Endothelial cell of umbilical vein (primary cell): ENCODE measurements around the gene GRID1. TPM values are rescaled to one million over a fixed set of nuclear protein-coding genes. Genes with fewer than 3 reads are reported as not detected.

Experiments used
- BruUV-seq: library from RNA; stranded (reverse); fragments of 400-500 nt; replicated peaks from 2 replicates; lab custom pipeline; 2021; lab: Mats Ljungman, UMichigan
- CTCF ChIA-PET: fragments of 300-600, 350-600 bp; sonication (Branson Sonifier 250); formaldehyde crosslinking; loops from one replicate; lab custom pipeline; 2021; ENCODE audit warnings: antibody characterized with exemption, inconsistent platforms; lab: Charles Lee
- POLR2A ChIA-PET: fragments of 300-600, 350-600 bp; sonication (Branson Sonifier 250); formaldehyde crosslinking; loops from one replicate; lab custom pipeline; 2021; ENCODE audit warnings: antibody characterized with exemption, inconsistent platforms; lab: Charles Lee
- DNase-seq: peaks from one replicate; pipeline ENCODE4 v3.0.0-alpha.2; 2011; ENCODE audit warnings: low read depth, low spot score
- FAIRE-seq: peaks from 2 replicates; lab custom pipeline; 2011; peaks lifted over from hg19 to GRCh38; lab: Jason Lieb, UNC
- H2AFZ ChIP-seq: 2 replicates; pipeline ENCODE4 v1.6.0; 2012; ENCODE audit warnings: low read depth, low read length, control low read depth, inconsistent platforms
- H3K27ac ChIP-seq: 2 replicates; pipeline ENCODE4 v1.5.1; 2011; ENCODE audit warnings: low read depth, mild to moderate bottlenecking, control low read depth, low read length, moderate library complexity; ENCODE audit not compliant: insufficient read depth
- H3K27me3 ChIP-seq, 2 experiments: 2 replicates each; pipeline versions ENCODE4 v1.6.0 to v1.6.1; 2011; ENCODE audit warnings: low read length in 2 of 2, mixed read lengths in 1 of 2; ENCODE audit not compliant: control insufficient read depth in 2 of 2, insufficient read depth in 2 of 2
- H3K36me3 ChIP-seq, 2 experiments: 2 replicates in 1 of 2; 3 replicates in 1 of 2; pipeline ENCODE4 v1.5.1; 2011; ENCODE audit warnings: low read length in 2 of 2, mild to moderate bottlenecking in 1 of 2, moderate library complexity in 1 of 2; ENCODE audit not compliant: control insufficient read depth in 2 of 2, insufficient read depth in 2 of 2; ENCODE audit errors: extremely low read depth in 1 of 2
- H3K4me1 ChIP-seq: 3 replicates; pipeline ENCODE4 v1.5.1; 2011; ENCODE audit warnings: mild to moderate bottlenecking, low read length; ENCODE audit not compliant: control insufficient read depth, insufficient read depth; ENCODE audit errors: extremely low read depth
- H3K4me2 ChIP-seq: 2 replicates; pipeline ENCODE4 v1.6.1; 2011; ENCODE audit warnings: low read length, control low read depth, mixed read lengths; ENCODE audit not compliant: insufficient read depth
- H3K4me3 ChIP-seq, 3 experiments: fragments of 200-600 bp in 1 of 3; sonication (generic), shearing (Covaris generic) in 1 of 3; replicated peaks in 1 of 3; 2 replicates each; pipeline ENCODE4 v1.5.1; 2011 to 2016; ENCODE audit warnings: control low read depth in 3 of 3, low read length in 3 of 3, mild to moderate bottlenecking in 2 of 3, inconsistent platforms in 1 of 3, low read depth in 1 of 3, moderate library complexity in 1 of 3; ENCODE audit not compliant: insufficient read depth in 1 of 3
- H3K79me2 ChIP-seq: 2 replicates; pipeline ENCODE4 v1.6.0; 2012; ENCODE audit warnings: low read length, inconsistent platforms; ENCODE audit not compliant: control insufficient read depth, insufficient read depth
- H3K9ac ChIP-seq: replicated peaks from 2 replicates; pipeline ENCODE3; 2011; ENCODE audit warnings: low read length, control low read depth; ENCODE audit not compliant: insufficient read depth; ENCODE audit errors: extremely low read depth
- H3K9me1 ChIP-seq: replicated peaks from 3 replicates; pipeline ENCODE4 v1.6.0; 2011; ENCODE audit warnings: mild to moderate bottlenecking, low read length; ENCODE audit not compliant: control insufficient read depth, insufficient read depth; ENCODE audit errors: extremely low read depth
- H3K9me3 ChIP-seq: replicated peaks from 2 replicates; pipeline ENCODE4 v1.5.1; 2012; ENCODE audit warnings: low read length, inconsistent platforms; ENCODE audit not compliant: control insufficient read depth, insufficient read depth
- H4K20me1 ChIP-seq: replicated peaks from 2 replicates; pipeline ENCODE3; 2011; ENCODE audit warnings: mild to moderate bottlenecking, low read length; ENCODE audit not compliant: control insufficient read depth, insufficient read depth; ENCODE audit errors: extremely low read depth
- CTCF ChIP-seq, 2 donors: IDR thresholded peaks; 1 replicate in 1 of 2; 2 replicates in 1 of 2; pipeline ENCODE4 v1.5.1; 2011; ENCODE audit warnings: low read length in 2 of 2, mild to moderate bottlenecking in 2 of 2, moderate library complexity in 2 of 2, control low read depth in 1 of 2, inconsistent platforms in 1 of 2, low read depth in 1 of 2; ENCODE audit not compliant: insufficient read depth in 1 of 2; ENCODE audit errors: extremely low read depth in 1 of 2
- EZH2 ChIP-seq: IDR thresholded peaks from 2 replicates; pipeline ENCODE4 v1.6.1; 2012; ENCODE audit warnings: borderline replicate concordance, low read depth, mild to moderate bottlenecking, moderate library complexity, low read length, inconsistent platforms; ENCODE audit not compliant: severe bottlenecking
- FOS ChIP-seq: IDR thresholded peaks from 2 replicates; pipeline ENCODE4 v1.6.1; 2011; ENCODE audit warnings: mild to moderate bottlenecking, low read length, moderate library complexity, borderline replicate concordance; ENCODE audit not compliant: insufficient read depth
- GATA2 ChIP-seq: IDR thresholded peaks from 2 replicates; pipeline ENCODE4 v1.7.0; 2011; ENCODE audit warnings: low read depth, mild to moderate bottlenecking, moderate library complexity, mixed read lengths, low read length; ENCODE audit not compliant: insufficient read length, insufficient read depth
- JUN ChIP-seq: IDR thresholded peaks from 2 replicates; pipeline ENCODE4 v1.6.1; 2011; ENCODE audit warnings: borderline replicate concordance, low read depth; ENCODE audit not compliant: insufficient read length, insufficient read depth
- MAX ChIP-seq: IDR thresholded peaks from 2 replicates; pipeline ENCODE4 v1.6.1; 2011; ENCODE audit not compliant: insufficient read depth, insufficient read length
- MYC ChIP-seq: IDR thresholded peaks from one replicate; pipeline ENCODE4 v1.6.1; 2011; ENCODE audit warnings: mild to moderate bottlenecking, low read depth, low read length
- POLR2A ChIP-seq: IDR thresholded peaks from 2 replicates; pipeline ENCODE4 v1.6.1; 2012; ENCODE audit warnings: low read depth, mild to moderate bottlenecking, control low read depth, low read length
- POLR2AphosphoS5 ChIP-seq: IDR thresholded peaks from 2 replicates; pipeline ENCODE4 v1.6.1; 2012; ENCODE audit warnings: low read depth, mild to moderate bottlenecking, control low read depth, low read length, moderate library complexity; ENCODE audit not compliant: insufficient read depth
- dilution Hi-C: fragments of 300-500 bp; cut with MboI; formaldehyde crosslinking; loops from one replicate; pipeline ENCODE4 v1.15.0; 2019; ENCODE audit warnings: low sequenced_read_pairs; ENCODE audit not compliant: extremely low pct_ligation_motif_present
- intact Hi-C: fragments of 100-400 bp; cut with micrococcal nuclease; formaldehyde crosslinking; loops from one replicate; pipeline ENCODE4 v1.10.0; 2022
- polyA plus RNA-seq, 4 experiments: library from polyadenylated mRNA; depleted of rRNA in 3 of 4; stranded (reverse) in 3 of 4; unstranded in 1 of 4; fragments of >200 nt; gene quantifications; 2 replicates each; pipeline versions ENCODE4 v1.2.1 to v1.2.3, GENCODE V29; 2011 to 2012; ENCODE audit warnings: missing spikeins in 1 of 4
- total RNA-seq: library from RNA; stranded (reverse); gene quantifications from 2 replicates; pipeline ENCODE4 v1.2.3, GENCODE V29; 2021

The GRID1 gene
- total and polyA plus RNA-seq, 2 donors (not counting 3 experiments of a cell fraction or from before 2014, with no cell fraction given) = not detected

- H4K20me1 ChIP-seq = no peaks in the 10 kb centered on the region
- no TSS peak for BruUV-seq
- intact Hi-C loops = no loop called here
- H3K9me1 ChIP-seq = no peaks in the 10 kb centered on the region
- no peaks in the 10 kb centered on the region for H3K36me3 ChIP-seq
- CTCF ChIA-PET = no interaction called here
- no peak for TF ChIP-seq JUN
- no peak for TF ChIP-seq POLR2A
- TF ChIP-seq POLR2AphosphoS5 = no peak
- H3K4me2 ChIP-seq = no peak overlapping the region
- FAIRE-seq (no peak), DNase-seq (no peak)
- H3K27ac ChIP-seq = no peak overlapping the region
- no peaks in the 10 kb centered on the region for H3K27me3 ChIP-seq
- dilution Hi-C loops = no loop called here
- no peak overlapping the region for H2AFZ ChIP-seq
- no peak overlapping the region for H3K4me3 ChIP-seq
- no peaks in the 10 kb centered on the region for H3K79me2 ChIP-seq
- no peaks in the 10 kb centered on the region for H3K4me1 ChIP-seq
- POLR2A ChIA-PET = no interaction called here
- H3K9me3 ChIP-seq = no peaks in the 10 kb centered on the region
- no peak overlapping the region for H3K9ac ChIP-seq
Observed at GRCh38 chr10:86354761-86355540, 11.6 kb downstream of the GRID1 start.

- dilution Hi-C loops = no loop called here
- ChIA-PET CTCF (no interaction called here), POLR2A (no interaction called here)
- no peaks in the 10 kb centered on the region for H3K79me2 ChIP-seq
- no peaks in the 10 kb centered on the region for H3K36me3 ChIP-seq
- H3K4me3 ChIP-seq = no peak overlapping the region
- DNase-seq = no peak
- no peak overlapping the region for H3K4me2 ChIP-seq
- no TSS peak for BruUV-seq
- no peaks in the 10 kb centered on the region for H3K9me3 ChIP-seq
- no peak overlapping the region for H2AFZ ChIP-seq
- intact Hi-C loops = no loop called here
- no peak overlapping the region for H3K9ac ChIP-seq
- no peak for FAIRE-seq
- H4K20me1 ChIP-seq = no peaks in the 10 kb centered on the region
- H3K4me1 ChIP-seq = no peaks in the 10 kb centered on the region
- H3K27me3 ChIP-seq = no peaks in the 10 kb centered on the region
- no peak for TF ChIP-seq GATA2
- TF ChIP-seq EZH2 = no peak
- TF ChIP-seq JUN = no peak
- TF ChIP-seq MAX = no peak
- TF ChIP-seq POLR2AphosphoS5 = no peak
- no peak for TF ChIP-seq POLR2A
- no peak for TF ChIP-seq FOS
- no peak for TF ChIP-seq MYC
- no peak for TF ChIP-seq CTCF (IDR thresholded peaks at IDR 0.05; ENCODE audit: extremely low read depth in 1 of 2, insufficient read depth in 1 of 2, low read depth in 1 of 2, low read length in 2 of 2)
- no peak overlapping the region for H3K27ac ChIP-seq
- H3K9me1 ChIP-seq = no peaks in the 10 kb centered on the region
Observed at GRCh38 chr10:86353506-86354485, 12.8 kb downstream of the GRID1 start.
